ENCODE measurements around the gene FHIT. TPM values are rescaled to one million over a fixed set of nuclear protein-coding genes. Genes with fewer than 3 reads are reported as not detected.

Gene FHIT
- total RNA-seq, 1 experiment from 2014 or later, result 3.6 TPM

DNA sequence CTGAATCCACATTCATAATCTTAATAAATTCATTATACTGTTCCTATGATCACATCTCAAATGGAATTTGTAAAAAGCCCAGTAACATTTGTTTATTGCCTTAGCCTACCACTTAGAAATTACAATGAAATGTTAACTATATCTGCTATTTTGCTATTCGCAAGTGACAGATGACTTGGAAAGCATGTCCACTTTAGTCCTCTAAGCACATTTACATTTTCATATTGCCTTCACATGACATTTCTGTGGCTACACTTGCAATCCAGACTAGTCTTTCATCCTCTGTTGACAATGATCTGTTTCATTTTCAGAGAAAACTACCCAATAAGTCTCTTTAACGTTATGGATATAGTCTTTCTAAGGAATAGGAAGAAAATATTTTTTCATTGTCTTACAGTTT, 741.8 kb downstream of the FHIT start:
- BruUV-seq (replicated peaks), result no TSS peak

GRCh38 chr3:60504827-60505457, 746.3 kb downstream of the FHIT start:
- no peaks in the 10 kb centered on the region for H3K9me3 ChIP-seq (ENCODE audit: low read length)
- H3K9me2 ChIP-seq (replicated peaks; ENCODE audit: low read length), result no peaks in the 10 kb centered on the region
- H3K4me3 ChIP-seq (ENCODE audit: low read length), result no peak overlapping the region
- H3K4me1 ChIP-seq (ENCODE audit: insufficient read depth, low read length), result 0 out of 2 replicates have a peak, but pooled peaks cover 6% of the 10 kb centered on the region
- H3K4me2 ChIP-seq (ENCODE audit: low read length), result no peak overlapping the region
- TF ChIP-seq EZH2phosphoT487 (IDR thresholded peaks at IDR 0.05; ENCODE audit: borderline replicate concordance, low read length) (no peak), EZH2 (IDR thresholded peaks at IDR 0.05; ENCODE audit: low read length, unreplicated experiment) (no peak)
- TF ChIP-seq, protein P1, sequence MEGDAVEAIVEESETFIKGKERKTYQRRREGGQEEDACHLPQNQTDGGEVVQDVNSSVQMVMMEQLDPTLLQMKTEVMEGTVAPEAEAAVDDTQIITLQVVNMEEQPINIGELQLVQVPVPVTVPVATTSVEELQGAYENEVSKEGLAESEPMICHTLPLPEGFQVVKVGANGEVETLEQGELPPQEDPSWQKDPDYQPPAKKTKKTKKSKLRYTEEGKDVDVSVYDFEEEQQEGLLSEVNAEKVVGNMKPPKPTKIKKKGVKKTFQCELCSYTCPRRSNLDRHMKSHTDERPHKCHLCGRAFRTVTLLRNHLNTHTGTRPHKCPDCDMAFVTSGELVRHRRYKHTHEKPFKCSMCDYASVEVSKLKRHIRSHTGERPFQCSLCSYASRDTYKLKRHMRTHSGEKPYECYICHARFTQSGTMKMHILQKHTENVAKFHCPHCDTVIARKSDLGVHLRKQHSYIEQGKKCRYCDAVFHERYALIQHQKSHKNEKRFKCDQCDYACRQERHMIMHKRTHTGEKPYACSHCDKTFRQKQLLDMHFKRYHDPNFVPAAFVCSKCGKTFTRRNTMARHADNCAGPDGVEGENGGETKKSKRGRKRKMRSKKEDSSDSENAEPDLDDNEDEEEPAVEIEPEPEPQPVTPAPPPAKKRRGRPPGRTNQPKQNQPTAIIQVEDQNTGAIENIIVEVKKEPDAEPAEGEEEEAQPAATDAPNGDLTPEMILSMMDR (conservative IDR thresholded peaks at IDR 0.05; ENCODE audit: low read depth, low read length), result no peak
- POLR2A ChIA-PET (ENCODE audit: unreplicated experiment), result interaction anchor here (0.6 kb wide), 1 partner anchor 1313 kb away, joined by 7 read pairs; no protein-coding TSS in a partner anchor
- H3F3A ChIP-seq (ENCODE audit: low read length, unreplicated experiment), result no peaks in the 10 kb centered on the region
- ATAC-seq (no peak), DNase-seq (no peak)
- BruUV-seq (replicated peaks), result no TSS peak
- CTCF ChIA-PET, result no interaction called here
- no peak overlapping the region for H2AFZ ChIP-seq (ENCODE audit: low read length)
- H3K27me3 ChIP-seq (ENCODE audit: low read length), result no peaks in the 10 kb centered on the region
- no peak overlapping the region for H3K27ac ChIP-seq (ENCODE audit: low read length)
- no peaks in the 10 kb centered on the region for H3K36me3 ChIP-seq (ENCODE audit: low read depth, low read length)
- H3K79me2 ChIP-seq (ENCODE audit: low read length), result no peaks in the 10 kb centered on the region
- H3K9ac ChIP-seq (ENCODE audit: low read length), result no peak overlapping the region
- intact Hi-C loops (cut with micrococcal nuclease), result no loop called here
- H4K20me1 ChIP-seq (ENCODE audit: low read length), result no peaks in the 10 kb centered on the region

More for the DNA sequence above, 741.8 kb downstream of the FHIT start:
- Histone ChIP-seq H3K4me3 (ENCODE audit: low read length) (no peak overlapping the region), H3F3A (ENCODE audit: low read length, unreplicated experiment) (no peaks in the 10 kb centered on the region), H3K27me3 (ENCODE audit: low read length) (no peaks in the 10 kb centered on the region), H3K9me3 (ENCODE audit: low read length) (no peaks in the 10 kb centered on the region), H4K20me1 (ENCODE audit: low read length) (no peaks in the 10 kb centered on the region), H3K4me2 (ENCODE audit: low read length) (no peak overlapping the region), H3K9me2 (replicated peaks; ENCODE audit: low read length) (no peaks in the 10 kb centered on the region), H3K4me1 (ENCODE audit: insufficient read depth, low read length) (no peaks in the 10 kb centered on the region), H3K27ac (ENCODE audit: low read length) (no peak overlapping the region), H3K36me3 (ENCODE audit: low read depth, low read length) (no peaks in the 10 kb centered on the region), H3K9ac (ENCODE audit: low read length) (no peak overlapping the region), H2AFZ (ENCODE audit: low read length) (no peak overlapping the region), H3K79me2 (ENCODE audit: low read length) (no peaks in the 10 kb centered on the region)
- no peak for DNase-seq
- ChIA-PET POLR2A (ENCODE audit: unreplicated experiment) (no interaction called here), CTCF (no interaction called here)
- intact Hi-C loops (cut with micrococcal nuclease), result no loop called here
- TF ChIP-seq EZH2 (IDR thresholded peaks at IDR 0.05; ENCODE audit: low read length, unreplicated experiment) (no peak), EZH2phosphoT487 (IDR thresholded peaks at IDR 0.05; ENCODE audit: borderline replicate concordance, low read length) (no peak)
- TF ChIP-seq, protein P1 (conservative IDR thresholded peaks at IDR 0.05; ENCODE audit: low read depth, low read length), result no peak
- ATAC-seq, result no peak

GRCh38 chr3:60501314-60501713, 749.9 kb downstream of the FHIT start:
- no peaks in the 10 kb centered on the region for H3K9me2 ChIP-seq (replicated peaks; ENCODE audit: low read length)
- POLR2A ChIA-PET (ENCODE audit: unreplicated experiment), result no interaction called here
- DNase-seq (peak; percentile 55), ATAC-seq (peak; percentile 50)
- H3K36me3 ChIP-seq (ENCODE audit: low read depth, low read length), result no peaks in the 10 kb centered on the region
- no peaks in the 10 kb centered on the region for H3K79me2 ChIP-seq (ENCODE audit: low read length)
- H3K4me3 ChIP-seq (ENCODE audit: low read length), result peak overlapping the region; percentile 20; the same call in 1 of the 2 replicates
- H3K27ac ChIP-seq (ENCODE audit: low read length), result peak overlapping the region; percentile 42
- H3K4me1 ChIP-seq (ENCODE audit: insufficient read depth, low read length), result 0 out of 2 replicates have a peak, but pooled peaks cover 6% of the 10 kb centered on the region
- BruUV-seq (replicated peaks), result no TSS peak
- H3K9ac ChIP-seq (ENCODE audit: low read length), result no peak overlapping the region
- H2AFZ ChIP-seq (ENCODE audit: low read length), result peak overlapping the region; percentile 39
- H3K4me2 ChIP-seq (ENCODE audit: low read length), result peak overlapping the region; percentile 45
- CTCF ChIA-PET, result no interaction called here
- H3K27me3 ChIP-seq (ENCODE audit: low read length), result no peaks in the 10 kb centered on the region
- no peaks in the 10 kb centered on the region for H3F3A ChIP-seq (ENCODE audit: low read length, unreplicated experiment)
- H4K20me1 ChIP-seq (ENCODE audit: low read length), result no peaks in the 10 kb centered on the region
- intact Hi-C loops (cut with micrococcal nuclease), result no loop called here
- TF ChIP-seq EZH2 (IDR thresholded peaks at IDR 0.05; ENCODE audit: low read length, unreplicated experiment), result no peak
- TF ChIP-seq, protein P1 (conservative IDR thresholded peaks at IDR 0.05; ENCODE audit: low read depth, low read length), result no peak
- TF ChIP-seq EZH2phosphoT487 (IDR thresholded peaks at IDR 0.05; ENCODE audit: borderline replicate concordance, low read length), result no peak
- no peaks in the 10 kb centered on the region for H3K9me3 ChIP-seq (ENCODE audit: low read length)

Measured in PC-3 (cell line).